ENCODE data around the gene MIOX.
"Not testable (repeated sequence)": the region's sequence is repeated elsewhere in the genome, so short reads cannot be mapped to it uniquely, and the experiment has no call there.

MIOX gene

GRCh38 chr22:50529897-50530579 is 43.4 kb downstream of the MIOX start, which contains the start of gene TYMP:
TSS of gene TYMP (minus strand) at chr22:50530012. CDS start at chr22:50529709, 303 bp downstream.
- DNase-seq (ENCODE audit: low read depth): peak; percentile 52

DNA sequence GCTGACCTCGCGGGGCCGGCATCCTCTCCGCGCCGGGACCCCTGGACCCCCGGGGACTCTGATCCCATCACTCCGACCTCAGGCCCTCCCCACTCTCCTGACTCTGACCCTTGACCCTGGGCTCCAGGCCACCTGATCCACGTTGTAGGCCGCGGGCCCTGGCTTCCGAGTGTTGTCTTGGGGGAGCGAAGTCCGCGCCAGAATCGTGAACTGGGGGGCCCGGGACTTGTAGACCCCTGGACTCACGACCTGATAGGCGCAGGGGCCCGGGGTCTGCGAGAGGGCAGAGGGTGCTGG is 43.9 kb downstream of the MIOX start:
- DNase-seq (ENCODE audit: low read depth): no peak

DNA sequence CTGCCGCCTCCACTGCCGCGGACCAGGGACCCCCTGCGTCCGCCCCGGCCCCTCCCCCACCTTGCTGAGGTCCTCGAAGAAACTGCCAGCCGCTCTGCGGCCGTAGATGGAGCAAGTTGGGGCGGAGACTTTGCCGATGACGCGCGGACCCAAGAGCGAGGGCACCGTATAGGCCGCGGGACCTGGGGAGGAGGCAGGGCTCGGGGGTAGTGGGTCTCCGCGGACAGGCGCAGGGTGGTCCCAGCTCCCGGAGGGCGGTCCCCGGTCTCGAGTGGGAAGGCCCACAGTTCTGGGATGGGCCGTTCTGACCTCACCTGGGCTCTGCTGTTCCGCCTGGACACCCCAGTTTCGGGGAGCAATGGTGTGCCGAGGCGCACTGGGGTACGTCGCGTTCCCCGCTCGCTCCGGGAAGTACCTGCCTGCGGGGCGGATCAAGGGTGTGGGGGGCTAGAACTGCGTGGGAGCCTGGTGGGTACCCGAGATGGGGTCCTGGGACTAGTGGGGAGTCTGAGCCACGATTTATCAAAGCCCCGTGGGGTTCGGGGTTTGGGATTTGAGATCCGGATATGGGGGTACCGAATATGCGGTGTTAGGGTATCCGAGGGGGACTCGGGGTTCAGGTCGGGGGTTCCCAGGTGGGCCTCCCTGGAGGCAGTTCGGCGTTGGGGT is 44.4 kb downstream of the MIOX start:
- DNase-seq (ENCODE audit: low read depth): peak; percentile 76

DNA sequence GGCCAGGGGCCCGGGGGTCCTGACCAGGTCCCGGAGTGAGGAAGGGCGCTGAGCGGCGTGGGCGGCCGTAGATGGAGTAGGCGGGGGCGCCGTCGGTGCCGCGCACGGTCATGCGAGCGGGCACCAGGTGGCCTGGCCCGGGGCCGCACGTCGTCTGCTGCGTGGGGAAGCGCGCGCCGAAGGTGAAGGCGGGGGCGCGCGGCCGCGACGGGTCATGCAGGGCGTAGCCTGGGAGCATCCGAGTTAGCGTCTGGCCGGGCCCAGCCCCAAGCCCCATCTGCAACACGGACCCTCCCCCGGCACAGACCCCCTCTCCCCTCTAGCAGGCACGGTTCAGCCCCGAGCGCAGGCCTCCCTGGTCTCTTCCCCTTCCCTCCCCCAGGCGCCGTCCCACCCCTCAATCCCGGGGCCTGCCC is 44.9 kb downstream of the MIOX start:
- peak; percentile 62 for DNase-seq (ENCODE audit: low read depth)

GRCh38 chr22:50531962-50532674 is 45.5 kb downstream of the MIOX start:
- DNase-seq (ENCODE audit: low read depth): no peak

DNA sequence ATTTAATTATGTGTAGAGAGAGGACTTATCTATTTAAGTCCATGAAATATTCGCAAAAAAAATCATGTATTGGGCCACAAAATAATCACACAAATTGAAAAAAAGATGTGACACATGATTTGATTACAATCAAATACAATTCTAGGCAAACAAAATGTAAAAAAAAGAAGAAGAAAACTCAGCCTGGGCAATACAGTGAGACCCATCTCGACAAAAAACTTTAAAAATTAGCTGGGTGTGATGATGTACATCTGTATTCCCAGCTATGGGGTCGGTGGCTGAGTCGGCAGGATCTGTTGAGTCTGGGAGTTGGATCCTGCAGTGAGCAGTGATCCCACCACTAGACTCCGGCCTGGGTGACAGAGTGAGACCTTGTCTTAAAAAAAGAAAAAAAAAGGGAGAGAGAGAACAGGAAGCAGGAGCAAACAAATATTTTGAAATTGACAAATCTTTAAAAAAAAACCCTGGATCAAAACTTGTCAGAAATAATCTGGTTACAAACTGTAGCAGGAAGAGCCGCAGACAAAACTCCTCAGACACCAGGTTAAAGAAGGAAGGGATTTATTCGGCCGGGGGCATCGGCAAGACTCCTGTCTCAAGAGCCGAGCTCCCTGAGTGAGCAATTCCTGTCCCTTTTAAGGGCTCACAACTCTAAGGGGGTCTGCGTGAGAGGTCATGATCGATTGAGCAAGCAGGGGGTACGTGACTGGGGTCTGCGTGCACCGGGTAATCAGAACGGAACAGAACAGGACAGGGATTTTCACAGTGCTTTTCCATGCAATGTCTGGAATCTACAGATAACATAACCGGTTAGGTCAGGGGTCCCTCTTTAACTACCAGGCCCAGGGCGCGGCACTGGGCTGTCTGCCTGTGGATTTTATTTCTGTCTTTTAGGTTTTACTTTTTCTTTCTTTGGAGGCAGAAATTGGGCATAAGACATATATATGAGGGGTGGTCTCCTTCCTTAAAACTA is 46.5 kb downstream of the MIOX start:
- no peak for DNase-seq (ENCODE audit: low read depth)

GRCh38 chr22:50533856-50534711 is 47.4 kb downstream of the MIOX start:
- DNase-seq (ENCODE audit: low read depth): not testable (repeated sequence)

GRCh38 chr22:50535113-50535512 is 48.5 kb downstream of the MIOX start:
- no peak for DNase-seq (ENCODE audit: low read depth)

DNA sequence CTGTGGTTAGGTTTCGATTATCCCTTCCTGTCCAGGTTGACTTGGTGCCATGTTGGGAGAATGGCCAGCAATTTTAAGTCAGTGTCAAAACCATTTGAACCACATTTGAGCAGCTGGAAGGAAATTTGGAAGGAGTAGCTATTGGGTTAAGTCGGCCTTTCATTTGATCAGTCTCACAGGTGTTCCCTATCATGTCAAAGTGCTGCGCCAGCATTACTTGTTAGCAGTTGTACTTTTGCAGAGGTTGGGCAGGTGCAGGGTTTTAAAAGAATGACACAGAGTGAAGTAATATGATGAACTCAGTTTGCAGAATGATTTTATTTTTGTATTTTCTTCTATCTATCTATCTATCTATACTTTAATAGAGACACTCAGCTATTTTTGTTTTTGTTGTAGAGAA is 49.6 kb downstream of the MIOX start:
- no peak for DNase-seq (ENCODE audit: low read depth)

DNA sequence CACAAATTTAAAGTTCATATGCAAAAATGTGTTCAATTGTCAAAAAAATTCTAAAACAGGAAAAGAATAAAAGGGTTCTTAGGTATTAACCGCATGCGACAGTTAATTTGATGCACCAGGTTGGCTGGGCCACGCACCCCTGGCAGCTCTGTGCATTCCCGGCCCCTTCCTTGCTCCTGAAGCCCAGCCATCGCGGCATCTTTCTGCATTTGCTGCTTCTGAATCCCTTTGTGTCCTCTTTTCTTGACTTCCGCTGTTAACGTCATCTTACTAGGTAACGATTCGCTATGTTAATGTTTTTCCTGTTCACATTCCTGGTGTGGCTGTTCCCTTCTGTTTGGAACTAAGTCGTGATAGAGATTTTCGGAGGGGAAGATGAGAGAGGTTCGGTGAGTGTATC is 51.1 kb downstream of the MIOX start:
- no peak for DNase-seq (ENCODE audit: low read depth)

Data from activated T-cell treated with anti-CD3 and anti-CD28 coated beads for 1 hour (primary cell).